Central memory CD4-positive, alpha-beta T cell (primary cell): ENCODE data around the gene LRRC41.
"Not testable (repeated sequence)": the region's sequence is repeated elsewhere in the genome, so short reads cannot be mapped to it uniquely, and the experiment has no call there.

Source experiments
- DNase-seq: peaks from one replicate; pipeline ENCODE4 v3.0.0; 2022

Gene LRRC41

DNA sequence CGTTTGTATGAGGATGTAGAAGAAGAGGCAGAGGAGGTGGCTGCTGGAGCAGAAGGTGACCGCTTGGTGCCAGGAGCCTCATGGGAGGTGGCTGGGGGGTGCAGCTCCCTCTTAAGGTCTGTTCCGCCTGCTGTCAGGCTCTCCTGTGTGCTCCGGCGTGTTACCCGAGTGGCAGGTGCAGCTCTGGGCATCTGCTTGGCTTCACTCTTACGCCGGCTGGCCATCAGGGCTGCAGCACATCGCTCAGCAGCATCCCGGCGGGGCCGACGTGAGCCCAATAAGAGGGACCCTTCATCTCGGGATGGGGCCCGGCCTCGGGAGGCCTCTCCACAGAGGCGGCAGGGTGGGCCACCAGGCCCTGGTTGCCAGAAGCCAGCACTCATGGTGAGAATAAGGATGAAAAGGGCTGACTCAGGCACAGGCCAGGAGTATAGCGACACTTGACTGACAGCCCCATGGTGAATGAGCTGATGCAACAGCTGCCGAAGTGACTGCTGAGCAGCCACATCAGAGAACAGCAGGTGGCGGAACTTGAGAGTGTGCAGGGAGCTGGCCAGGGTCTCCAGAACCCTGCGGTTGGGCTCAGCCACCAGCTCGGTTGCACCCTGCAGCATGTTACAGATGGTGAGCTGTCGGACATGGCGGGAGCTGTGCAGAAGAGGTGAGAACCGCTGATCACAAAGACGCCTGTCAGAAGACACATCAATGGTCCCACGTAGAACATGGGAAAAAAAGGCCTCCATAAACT, 17.5 kb downstream of the LRRC41 start:
- DNase-seq = no peak

DNA sequence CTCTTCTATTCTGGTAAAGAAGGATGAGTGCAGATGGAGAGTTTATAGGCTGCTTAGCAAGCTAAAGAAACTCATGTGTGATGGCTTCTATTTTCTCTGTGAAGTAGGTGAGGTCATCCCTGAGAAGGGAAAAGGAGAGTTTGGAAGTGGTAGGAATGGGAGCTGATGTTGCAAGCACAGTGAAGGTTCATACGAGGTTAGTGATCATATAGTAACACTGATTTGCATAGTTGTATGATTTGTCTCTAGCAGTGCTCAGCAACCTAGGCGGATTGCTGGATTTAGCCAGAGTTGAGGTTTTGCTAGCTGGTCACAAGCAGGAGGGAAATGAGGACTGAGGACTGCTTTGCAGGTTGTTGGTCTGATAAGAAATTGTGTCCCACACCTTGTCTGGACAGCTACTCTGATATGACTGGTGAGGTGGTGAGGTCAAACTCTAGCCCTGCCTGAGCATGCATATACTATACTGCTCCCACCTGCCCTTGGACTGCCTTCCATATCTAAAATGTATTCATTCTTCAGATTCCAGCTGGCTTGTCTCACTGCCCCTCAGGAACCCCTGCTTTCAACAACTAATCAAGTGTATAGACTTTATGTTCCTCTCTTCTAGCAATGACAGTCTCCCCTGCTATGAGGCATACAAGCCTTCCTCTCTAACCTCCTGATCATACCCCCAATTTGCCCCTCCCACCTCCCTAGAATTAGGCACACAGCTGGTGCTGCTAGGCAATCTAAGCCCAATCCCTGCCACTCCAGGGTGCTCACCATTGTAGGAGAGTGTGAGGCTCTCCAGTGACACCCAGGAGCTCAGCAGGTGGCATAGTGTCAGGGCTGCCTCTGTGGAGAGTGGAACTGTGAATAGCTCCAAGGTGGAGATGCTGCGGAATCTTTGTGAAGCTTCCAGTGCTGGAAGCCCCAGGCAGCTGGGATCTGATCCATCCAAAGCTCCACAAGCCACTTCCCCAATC, 18.5 kb downstream of the LRRC41 start:
- DNase-seq = no peak

DNA sequence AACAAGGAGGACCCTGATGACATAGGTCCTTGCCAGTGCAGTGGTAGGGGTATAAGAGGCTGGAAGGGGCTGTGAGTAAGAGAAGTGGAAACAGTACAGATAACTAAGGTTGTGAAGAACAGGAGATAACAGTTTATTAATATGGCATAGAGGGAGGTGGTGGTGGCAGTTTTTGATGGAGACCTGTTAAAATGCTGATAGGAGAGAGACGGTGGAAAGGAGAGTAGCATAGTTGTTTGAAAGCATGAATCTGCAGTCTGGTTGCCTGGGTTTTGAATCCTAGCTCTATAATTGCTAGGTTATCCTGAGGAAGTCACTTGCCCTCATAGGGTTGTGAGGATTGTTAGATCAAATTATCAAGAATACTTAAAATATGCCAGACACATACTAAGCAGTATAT, 19.4 kb downstream of the LRRC41 start:
- DNase-seq = no peak

DNA sequence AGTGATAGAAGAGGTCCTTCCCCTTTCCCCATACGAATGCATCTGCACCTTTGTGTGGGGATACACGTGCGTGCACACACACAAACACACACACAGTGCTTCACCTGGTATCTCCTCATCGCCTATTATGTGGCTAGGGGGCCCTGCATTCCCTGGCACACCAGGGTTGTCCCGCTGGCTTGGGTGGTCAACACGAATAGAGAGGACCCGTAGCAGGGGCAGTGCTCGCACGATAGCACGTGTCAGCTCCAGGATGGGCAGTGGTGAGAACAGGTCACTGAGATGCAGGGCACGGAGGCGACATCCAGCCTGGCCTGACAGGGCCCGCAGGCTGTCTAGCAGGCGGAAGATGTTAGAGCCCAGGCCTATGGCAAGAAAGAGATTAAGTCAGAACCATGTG, 22.4 kb downstream of the LRRC41 start:
- no peak for DNase-seq

DNA sequence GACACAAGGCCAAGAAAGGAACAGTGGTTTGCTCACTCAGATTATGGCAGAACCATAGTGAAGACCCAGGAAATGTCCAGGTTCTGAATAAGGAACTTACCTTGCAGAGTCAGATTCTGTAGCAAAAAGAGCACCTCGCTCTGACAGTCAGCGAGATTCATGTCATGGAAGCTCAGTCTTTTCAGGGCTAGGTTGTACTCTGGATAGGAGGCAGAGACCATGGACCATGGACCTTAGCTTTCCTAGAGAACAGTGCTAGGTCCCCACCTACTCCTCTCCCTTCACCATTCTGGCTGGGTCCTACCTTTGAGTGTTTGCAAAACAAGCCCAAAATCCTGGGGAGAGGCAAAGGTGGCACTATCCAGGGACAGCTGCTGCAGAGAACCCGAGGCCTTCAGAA, 23.3 kb downstream of the LRRC41 start:
- no peak for DNase-seq

DNA sequence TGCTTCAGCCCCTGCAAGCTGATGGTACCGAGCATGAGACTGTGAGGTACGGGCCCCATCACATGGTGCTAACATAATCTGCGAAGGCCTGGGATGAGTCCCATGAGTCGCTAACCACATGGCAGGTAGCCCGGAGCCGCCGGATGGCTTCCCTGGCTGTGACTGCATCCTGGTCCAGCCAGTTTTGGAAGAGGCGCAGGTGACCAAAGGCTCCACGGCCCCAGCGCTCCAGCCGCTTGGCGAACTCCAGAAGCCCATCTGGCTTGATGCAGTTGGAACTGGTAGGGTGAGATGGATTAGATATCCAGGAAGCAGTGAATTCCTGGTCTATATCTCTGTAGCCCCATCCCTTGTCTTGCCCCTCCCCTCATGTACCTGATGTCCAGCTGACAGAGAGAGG, 24.6 kb downstream of the LRRC41 start:
- no peak for DNase-seq

DNA sequence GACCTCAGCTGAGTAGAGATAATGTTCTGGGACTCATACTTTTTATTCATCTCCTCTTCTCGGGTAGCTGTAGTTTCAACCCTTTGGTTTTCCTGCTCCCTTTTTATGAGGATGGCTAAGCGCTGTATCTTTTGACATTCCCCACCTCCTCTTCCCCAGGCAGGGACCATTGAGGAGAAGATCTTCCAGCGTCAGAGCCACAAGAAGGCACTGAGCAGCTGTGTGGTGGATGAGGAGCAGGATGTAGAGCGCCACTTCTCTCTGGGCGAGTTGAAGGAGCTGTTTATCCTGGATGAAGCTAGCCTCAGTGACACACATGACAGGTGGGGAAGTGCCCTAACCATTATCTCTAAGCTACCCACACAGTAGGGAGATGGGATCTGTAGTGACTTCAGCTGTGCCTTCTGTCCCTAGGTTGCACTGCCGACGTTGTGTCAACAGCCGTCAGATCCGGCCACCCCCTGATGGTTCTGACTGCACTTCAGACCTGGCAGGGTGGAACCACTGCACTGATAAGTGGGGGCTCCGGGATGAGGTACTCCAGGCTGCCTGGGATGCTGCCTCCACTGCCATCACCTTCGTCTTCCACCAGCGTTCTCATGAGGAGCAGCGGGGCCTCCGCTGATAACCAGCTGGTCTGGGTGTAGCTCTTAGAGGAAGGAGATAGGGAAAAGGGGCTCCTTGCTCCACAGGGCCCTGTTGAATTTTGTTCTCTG, 25.6 kb downstream of the LRRC41 start:
- no peak for DNase-seq

DNA sequence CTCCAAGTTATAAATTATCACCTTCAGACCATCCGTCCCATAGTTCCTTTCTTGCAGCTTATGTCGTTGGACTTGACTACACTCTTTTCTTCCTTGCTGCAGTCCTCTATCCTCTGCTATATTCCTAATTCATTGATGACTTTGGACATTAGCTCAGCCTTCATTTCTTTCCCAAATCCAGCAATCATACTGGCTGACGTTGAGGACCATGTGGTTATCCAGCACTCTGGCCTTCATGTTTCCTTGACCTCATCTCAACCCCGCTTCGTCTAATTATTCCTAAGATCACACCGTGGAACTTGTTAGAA, 28.4 kb downstream of the LRRC41 start:
- no peak for DNase-seq

DNA sequence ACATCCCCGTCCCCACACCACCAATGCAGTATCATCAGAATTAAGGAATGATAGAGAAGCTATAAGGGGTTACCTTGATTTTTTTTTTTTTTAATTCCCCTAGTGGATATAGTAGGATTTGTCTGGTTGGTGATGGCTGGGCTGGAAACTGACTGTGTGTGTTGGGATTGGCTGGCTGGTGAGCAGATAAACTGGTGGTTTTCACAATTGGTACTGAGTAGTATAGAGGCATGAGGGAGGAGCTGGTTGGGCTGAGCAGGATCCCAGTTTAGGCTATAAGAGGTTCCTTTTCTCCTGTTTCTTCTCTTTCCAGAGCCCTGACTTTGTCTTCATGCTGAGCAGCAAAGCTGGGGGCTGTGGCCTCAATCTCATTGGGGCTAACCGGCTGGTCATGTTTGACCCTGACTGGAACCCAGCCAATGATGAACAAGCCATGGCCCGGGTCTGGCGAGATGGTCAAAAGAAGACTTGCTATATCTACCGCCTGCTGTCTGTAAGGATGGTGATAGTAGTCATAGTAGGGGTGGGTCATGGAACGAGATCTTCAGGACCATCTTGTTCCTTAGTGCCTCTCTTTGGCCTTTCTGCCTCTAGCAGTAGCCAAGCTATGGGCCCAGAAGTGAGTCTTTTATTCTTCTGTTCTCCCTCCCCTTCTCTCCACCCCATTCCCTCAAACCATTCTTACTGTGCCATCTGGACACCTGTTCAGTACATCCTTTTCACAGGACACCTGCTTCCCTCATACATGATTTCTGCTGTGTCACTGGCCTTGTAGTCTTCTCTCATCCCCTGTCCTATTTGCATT, 29.0 kb downstream of the LRRC41 start:
- no peak for DNase-seq

DNA sequence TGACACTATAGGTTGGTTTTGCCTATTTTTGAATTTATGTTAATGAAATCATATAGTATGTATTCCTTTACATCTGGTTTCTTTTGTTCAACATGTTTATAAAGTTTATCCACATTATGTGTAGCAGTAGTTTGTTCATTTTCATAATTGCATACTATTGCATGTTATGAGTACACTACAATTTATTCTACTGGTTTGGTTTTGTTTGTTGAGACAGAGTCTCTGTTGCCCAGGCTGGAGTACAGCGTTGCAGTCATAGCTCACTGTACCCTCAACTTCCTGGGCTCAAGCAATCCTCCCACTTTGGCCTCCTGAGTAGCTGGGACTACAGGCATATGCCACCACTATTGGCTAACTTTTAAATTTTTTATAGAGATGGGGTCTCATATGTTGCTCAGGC, 34.8 kb downstream of the LRRC41 start:
- DNase-seq = no peak

DNA sequence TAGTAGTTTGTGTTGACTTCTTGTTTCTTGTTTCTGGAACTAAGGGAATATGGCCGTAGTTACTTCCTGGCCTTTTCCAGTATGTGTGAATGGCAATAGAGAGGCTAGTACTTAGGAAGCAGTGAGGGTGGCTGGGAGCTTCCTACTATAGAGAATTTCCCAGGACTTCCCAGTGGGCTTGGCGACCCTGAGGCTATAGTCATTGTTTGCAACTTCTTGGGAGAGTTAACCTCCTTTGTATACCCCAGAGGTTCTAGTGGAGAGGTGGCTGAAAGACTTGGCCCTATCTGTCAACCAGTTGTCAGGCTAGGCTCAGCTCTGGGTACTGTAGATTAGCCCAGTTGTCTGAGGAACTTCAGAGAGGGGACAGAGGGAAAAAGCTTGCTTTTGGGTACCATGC, 40.3 kb downstream of the LRRC41 start:
- no peak for DNase-seq

DNA sequence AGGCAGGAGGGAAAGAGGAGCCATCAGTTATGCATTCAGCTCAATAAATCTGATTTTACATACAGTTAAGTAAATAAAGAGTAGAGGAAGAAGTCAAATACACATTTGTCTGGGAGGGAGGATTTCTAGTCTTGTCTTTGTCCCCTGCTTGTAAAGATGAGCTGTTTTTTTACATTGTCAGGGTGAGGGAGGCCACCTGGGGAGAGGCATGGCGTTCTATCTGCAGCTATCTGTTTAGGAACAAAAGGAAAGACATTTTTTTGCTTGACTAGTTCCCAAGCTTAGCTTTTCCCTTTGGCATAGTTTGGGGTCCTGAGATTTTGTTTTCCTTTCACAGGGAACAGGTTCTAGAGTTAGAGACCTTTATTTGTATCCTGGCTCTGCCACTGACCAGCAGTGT, 40.9 kb downstream of the LRRC41 start:
- DNase-seq = no peak

DNA sequence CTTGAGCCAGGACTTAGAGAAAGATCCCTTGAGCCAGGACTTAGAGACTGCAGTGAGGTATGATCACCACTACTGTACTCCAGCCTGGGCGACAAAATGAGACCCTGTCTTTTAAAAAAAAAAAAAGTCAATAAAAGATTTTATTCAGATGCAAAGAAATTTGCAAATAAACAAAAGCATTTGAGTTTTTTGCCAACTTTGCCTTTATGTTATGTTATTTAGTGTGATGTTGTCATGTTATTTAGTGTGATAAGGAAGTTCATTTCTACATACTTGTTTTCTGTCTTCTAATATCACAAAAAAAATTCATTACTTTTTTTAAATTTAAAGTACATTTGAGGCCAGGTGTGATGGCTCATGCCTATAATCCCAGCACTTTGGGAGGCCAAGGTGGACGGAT, 46.9 kb downstream of the LRRC41 start:
- DNase-seq = no peak

DNA sequence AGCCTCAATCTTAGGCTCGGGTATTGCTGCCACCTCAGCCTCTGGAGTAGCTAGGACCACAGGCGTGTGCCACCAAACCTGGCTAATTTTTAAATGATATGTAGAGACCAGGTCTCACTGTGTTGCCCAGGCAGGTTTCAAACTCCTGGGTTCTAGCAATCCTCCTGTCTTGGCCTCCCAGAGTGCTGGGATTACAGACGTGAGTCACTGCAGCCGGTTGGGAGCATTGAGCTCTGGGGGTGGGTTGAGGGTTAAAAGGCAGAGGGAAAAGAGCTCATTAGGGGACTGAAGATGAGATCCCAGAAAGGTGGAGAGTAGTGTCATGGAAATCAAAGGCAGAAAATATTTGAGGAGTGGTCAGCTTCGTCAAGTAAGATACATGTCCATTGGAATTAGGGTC, 48.7 kb downstream of the LRRC41 start:
- no peak for DNase-seq

DNA sequence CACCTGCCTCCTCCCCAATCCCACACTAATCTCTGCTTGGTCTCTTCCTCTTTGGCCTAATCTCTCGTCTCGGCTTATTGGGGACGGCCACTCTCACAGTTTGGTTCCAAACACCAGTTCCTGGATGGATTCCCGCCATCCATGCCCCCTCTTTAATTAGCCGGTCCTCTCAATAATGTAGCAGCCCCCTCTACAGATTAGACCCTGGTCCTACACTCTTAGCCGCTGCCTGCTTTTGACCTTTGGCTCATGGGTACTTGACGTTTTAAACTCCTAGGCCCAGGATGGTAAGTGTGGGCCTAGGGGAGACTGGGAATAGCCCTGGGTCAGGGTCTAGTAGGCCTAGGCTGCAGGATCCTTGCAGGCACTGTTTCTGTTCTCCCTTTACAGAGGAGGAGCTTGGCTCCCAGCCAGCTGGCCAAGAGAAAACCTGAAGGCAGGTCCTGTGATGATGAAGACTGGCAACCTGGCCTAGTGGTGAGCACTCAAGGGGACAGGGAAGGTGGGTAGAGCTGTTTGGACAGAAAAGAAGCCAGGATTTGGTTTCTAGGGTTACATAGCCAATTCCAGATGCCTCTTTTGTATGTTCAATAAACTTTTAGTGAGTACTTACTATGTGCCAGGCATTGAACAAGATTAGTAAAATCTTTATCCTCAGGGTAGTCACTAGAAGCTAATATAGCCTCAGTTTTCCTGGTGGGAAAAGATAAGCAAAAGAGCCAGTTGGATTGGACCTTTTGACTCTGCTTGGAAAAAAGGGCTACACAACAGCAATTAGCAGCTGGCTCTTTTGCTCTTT, 55.1 kb downstream of the LRRC41 start:
- no peak for DNase-seq

DNA sequence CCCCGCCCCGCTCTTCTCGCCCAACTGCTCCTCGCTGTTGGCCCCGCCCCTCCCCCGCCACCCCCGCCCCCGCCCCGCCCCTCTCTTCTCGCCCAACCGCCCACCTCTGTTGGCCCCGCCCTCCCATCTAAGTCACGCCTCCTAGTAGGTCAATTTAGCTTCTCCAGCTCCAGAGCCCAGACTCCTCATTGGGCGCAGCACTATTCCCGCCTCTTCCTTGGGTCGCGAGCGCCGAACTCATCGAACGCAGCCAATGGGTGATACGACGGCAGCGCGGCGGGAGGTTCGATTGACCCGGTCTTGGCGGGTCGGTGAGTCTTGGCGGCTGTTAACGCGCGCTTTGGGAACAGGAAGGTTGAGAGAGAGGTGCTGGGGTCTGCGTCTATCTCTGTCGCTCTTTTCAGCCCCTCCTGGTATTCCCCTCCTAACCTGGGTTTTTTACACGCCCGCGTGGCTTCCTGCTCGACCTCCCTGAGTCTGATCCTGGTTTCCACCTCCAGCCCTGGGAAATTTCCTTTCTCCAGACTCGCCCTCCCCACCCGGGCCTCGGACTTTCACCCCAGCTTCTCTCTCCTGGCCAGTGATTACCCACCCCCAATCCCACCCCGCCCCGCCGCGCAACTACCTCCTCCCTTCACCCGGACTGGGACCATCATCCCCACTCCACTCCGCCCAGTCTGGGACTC, 55.8 kb downstream of the LRRC41 start, which contains the start of gene RAD54L:
Gene RAD54L (plus strand): TSS at position 328 of the 686 bp plus-strand sequence. CDS start 643 bp downstream, outside the sequence.
- DNase-seq = peak; percentile 96

DNA sequence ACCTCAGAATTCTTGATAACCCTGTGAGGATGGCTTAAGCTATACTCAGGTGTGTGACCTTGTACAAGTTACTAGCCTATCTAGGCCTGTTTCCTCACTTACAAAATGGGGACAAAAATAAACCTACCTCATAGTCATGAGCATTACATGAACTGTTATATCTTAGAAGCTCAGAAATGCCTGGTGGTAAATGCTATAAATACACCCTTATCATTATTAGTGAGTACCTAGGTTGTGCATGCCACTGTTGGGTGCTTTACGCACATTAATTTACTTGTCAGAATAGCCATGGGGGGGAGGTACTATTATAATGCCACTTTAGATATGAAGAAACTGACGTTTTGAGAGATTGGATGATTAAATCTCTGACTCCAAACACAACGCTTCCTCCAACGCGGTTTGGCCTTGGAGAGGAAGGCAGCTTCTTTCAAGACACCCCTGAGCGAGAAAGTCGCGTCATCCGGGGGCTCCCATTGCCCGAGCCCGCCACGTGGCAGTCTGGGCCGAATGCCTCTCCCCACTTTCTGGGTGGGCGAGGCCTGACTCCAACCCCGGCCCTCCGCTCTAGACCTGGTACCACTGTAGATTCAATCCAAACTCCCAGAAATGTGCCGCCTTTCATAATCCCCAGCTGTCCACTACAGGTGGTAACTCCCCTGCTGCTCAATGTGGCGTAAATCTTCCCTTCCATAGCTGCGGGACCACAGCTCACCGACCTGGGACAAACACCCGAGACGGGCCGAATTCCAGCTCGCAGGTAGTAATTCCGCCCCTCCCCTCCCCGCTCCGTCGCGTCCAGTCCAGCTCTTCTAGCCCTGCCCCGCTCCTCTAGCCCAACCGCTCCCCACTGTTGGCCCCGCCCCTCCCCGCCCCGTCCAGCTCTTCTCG, 56.6 kb downstream of the LRRC41 start:
- no peak for DNase-seq

DNA sequence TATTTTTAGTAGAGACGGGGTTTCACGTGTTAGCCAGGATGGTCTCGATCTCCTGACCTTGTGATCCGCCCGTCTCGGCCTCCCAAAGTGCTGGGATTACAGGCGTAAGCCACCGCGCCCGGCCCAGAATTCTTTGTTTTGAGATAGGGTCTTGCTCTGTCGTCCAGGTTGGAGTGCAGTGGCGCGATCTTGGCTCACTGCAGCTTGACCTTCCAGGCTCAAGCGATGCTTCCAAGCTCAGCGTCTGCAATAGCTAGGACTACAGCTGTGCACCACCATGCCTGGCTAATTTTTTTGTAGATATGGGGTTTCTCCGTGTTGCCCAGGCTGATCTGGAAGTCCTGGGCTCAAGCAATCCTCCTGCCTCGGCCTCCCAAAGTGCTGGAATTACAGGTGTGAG, 57.3 kb downstream of the LRRC41 start:
- not testable (repeated sequence) for DNase-seq

DNA sequence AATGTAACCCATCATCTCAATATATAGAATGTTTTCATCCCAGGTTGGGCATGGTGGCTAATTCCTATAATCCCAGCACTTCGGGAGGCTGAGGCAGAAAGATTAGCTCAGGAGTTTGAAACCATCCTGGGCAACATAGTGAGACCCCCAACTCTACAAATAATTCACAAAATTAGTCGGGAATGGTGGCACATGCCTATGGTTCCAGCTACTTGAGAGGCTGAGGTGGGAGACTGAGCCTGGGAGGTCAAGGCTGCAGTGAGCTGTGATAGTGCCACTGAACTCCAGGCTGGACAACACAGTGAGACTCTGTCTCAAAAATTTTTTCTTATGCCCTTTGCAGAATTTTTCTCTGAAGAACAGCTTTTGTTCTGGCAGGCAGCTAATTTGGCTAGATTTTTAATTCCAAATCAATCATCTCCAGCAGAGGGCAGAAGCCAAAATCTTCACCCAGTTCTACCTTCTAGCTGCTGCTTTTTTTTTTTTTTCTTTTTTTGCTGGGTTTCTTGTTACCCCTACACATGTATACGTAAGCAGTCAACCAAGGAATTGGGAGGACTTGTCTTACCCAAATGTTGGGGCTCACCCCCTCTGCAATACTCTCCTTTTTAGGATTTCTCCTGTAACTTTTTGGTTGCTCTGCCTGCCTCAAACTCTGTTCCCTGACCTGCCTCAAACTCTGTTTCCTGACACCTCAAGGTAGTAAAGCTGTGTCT, 58.6 kb downstream of the LRRC41 start:
- peak; percentile 24 for DNase-seq
